K562 (cell line): Measurements from ENCODE around the gene ARAP1. TPM values are rescaled to one million over a fixed set of nuclear protein-coding genes. Genes with fewer than 3 reads are reported as not detected.

ENCODE experiments used
- ATAC-seq: fragments of 200-7000 bp; cut with Tn5 transposase; 3 replicates; pipeline ENCODE4 v1.9.1; 2020; ENCODE audit warnings: moderate library complexity
- BruUV-seq: library from RNA; stranded (reverse); fragments of 400-500 nt; replicated peaks from 2 replicates; lab custom pipeline; 2021; lab: Mats Ljungman, UMichigan
- CTCF ChIA-PET: fragments of 300-600 bp; formaldehyde crosslinking; extraction: SDS; loops from one replicate; lab custom pipeline; 2021; ENCODE audit warnings: low intra/inter-chr PET ratio; lab: Yijun Ruan, JAX
- POLR2A ChIA-PET: fragments of 300-600, 350-650 bp; sonication (Branson Sonifier 250); formaldehyde crosslinking; extraction: SDS; loops from one replicate; lab custom pipeline; 2021; ENCODE audit warnings: antibody characterized with exemption, inconsistent platforms; lab: Yijun Ruan, JAX
- DNase-seq, 4 experiments: peaks; one replicate each; pipeline versions ENCODE4 v3.0.0 to v3.0.0-alpha.2; 2011 to 2018; ENCODE audit warnings: low spot score in 3 of 4, mixed read lengths in 3 of 4; ENCODE audit errors: extremely low read depth in 1 of 4
- FAIRE-seq: peaks from 2 replicates; lab custom pipeline; 2011; peaks lifted over from hg19 to GRCh38; lab: Jason Lieb, UNC
- H2AFZ ChIP-seq: 2 replicates; pipeline ENCODE4 v1.6.0; 2011; ENCODE audit warnings: low read depth, low read length, control low read depth, inconsistent platforms
- H3K27ac ChIP-seq: fragments of 200-600 bp; 3 replicates; pipeline ENCODE4 v1.8.0; 2011; ENCODE audit warnings: low read depth, mild to moderate bottlenecking, control low read depth, inconsistent platforms, low read length, moderate library complexity, mixed read lengths; ENCODE audit errors: extremely low read depth
- H3K27me3 ChIP-seq, 2 experiments: fragments of 300-600 bp in 1 of 2; 2 replicates in 1 of 2; 3 replicates in 1 of 2; pipeline versions ENCODE4 v1.6.0 to v1.8.0; 2011; ENCODE audit warnings: inconsistent platforms in 2 of 2, low read length in 2 of 2, mild to moderate bottlenecking in 1 of 2, mixed read lengths in 1 of 2, moderate library complexity in 1 of 2; ENCODE audit not compliant: control insufficient read depth in 2 of 2, insufficient read depth in 2 of 2
- H3K36me3 ChIP-seq: fragments of 300-600 bp; 3 replicates; pipeline ENCODE4 v1.8.0; 2011; ENCODE audit warnings: mild to moderate bottlenecking, low read length, inconsistent platforms; ENCODE audit not compliant: control insufficient read depth, insufficient read depth
- H3K4me1 ChIP-seq, 2 experiments: fragments of 200-600 bp in 1 of 2; replicated peaks in 1 of 2; 2 replicates in 1 of 2; 3 replicates in 1 of 2; pipeline versions ENCODE4 v1.5.1 to v1.8.0; 2011; ENCODE audit warnings: inconsistent platforms in 2 of 2, low read length in 2 of 2, mild to moderate bottlenecking in 1 of 2, mixed read lengths in 1 of 2, moderate library complexity in 1 of 2; ENCODE audit not compliant: control insufficient read depth in 2 of 2, insufficient read depth in 2 of 2
- H3K4me2 ChIP-seq: 2 replicates; pipeline ENCODE4 v1.6.1; 2011; ENCODE audit warnings: low read length, control low read depth, inconsistent platforms, mixed read lengths; ENCODE audit not compliant: insufficient read depth
- H3K4me3 ChIP-seq: fragments of 200-600 bp; sonication (generic), shearing (Covaris generic); 2 replicates; pipeline ENCODE4 v1.5.1; 2016; ENCODE audit warnings: control low read depth, inconsistent platforms
- H3K79me2 ChIP-seq: fragments of 200-600 bp; 3 replicates; pipeline ENCODE4 v1.8.0; 2011; ENCODE audit warnings: low read length, inconsistent platforms; ENCODE audit not compliant: control insufficient read depth, insufficient read depth
- H3K9ac ChIP-seq, 2 experiments: 2 replicates each; pipeline versions ENCODE4 v1.6.0 to v1.6.1; 2011; ENCODE audit warnings: low read depth in 2 of 2, low read length in 2 of 2, control low read depth in 1 of 2, inconsistent platforms in 1 of 2, mild to moderate bottlenecking in 1 of 2, mixed read lengths in 1 of 2; ENCODE audit not compliant: insufficient read depth in 1 of 2
- H3K9me1 ChIP-seq: one replicate; pipeline ENCODE4 v1.6.0; 2011; ENCODE audit warnings: inconsistent platforms, mild to moderate bottlenecking, low read length, moderate library complexity; ENCODE audit not compliant: control insufficient read depth, insufficient read depth
- H3K9me3 ChIP-seq: replicated peaks from 2 replicates; pipeline ENCODE4 v1.5.1; 2011; ENCODE audit warnings: low read depth, low read length, inconsistent platforms; ENCODE audit not compliant: control insufficient read depth, insufficient read depth
- H4K20me1 ChIP-seq: replicated peaks from 2 replicates; pipeline ENCODE4 v1.6.1; 2011; ENCODE audit warnings: low read length, inconsistent platforms, mixed read lengths; ENCODE audit not compliant: control insufficient read depth, insufficient read depth
- CHD1 ChIP-seq: fragments of 200-600 bp; sonication (generic); IDR thresholded peaks from one replicate; pipeline ENCODE4 v1.6.1; 2012; ENCODE audit warnings: mild to moderate bottlenecking, moderate library complexity, low read length, inconsistent platforms
- KDM2B ChIP-seq: fragments of 250-450 bp; sonication (Bioruptor Pico); IDR thresholded peaks from 2 replicates; pipeline ENCODE4 v1.8.0; 2021; ENCODE audit warnings: mild to moderate bottlenecking, moderate library complexity
- PKNOX1 ChIP-seq: fragments of 450-650 bp; IDR thresholded peaks from 2 replicates; pipeline ENCODE4 v1.6.1; 2016
- RBM34 ChIP-seq: fragments of 200-400 bp; formaldehyde crosslinking; IDR thresholded peaks from 2 replicates; pipeline ENCODE4 v1.6.1; 2018; ENCODE audit warnings: low read length, borderline replicate concordance; ENCODE audit not compliant: insufficient read depth
- ZBTB2 ChIP-seq: fragments of 450-650 bp; IDR thresholded peaks from 2 replicates; pipeline ENCODE4 v1.6.1; 2016; ENCODE audit warnings: antibody characterized with exemption
- ZC3H11A ChIP-seq: IDR thresholded peaks from 2 replicates; pipeline ENCODE4 v1.6.1; 2012; ENCODE audit warnings: low read depth, low read length, improper control_type of control experiment
- ZNF253 ChIP-seq: fragments of 250-450 bp; sonication (Bioruptor Pico); conservative IDR thresholded peaks from 2 replicates; pipeline ENCODE4 v1.6.1; 2021; ENCODE audit warnings: mild to moderate bottlenecking
- ZNF740 ChIP-seq, 3 experiments: fragments of 200-800 bp in 1 of 3; sonication (Bioruptor generic) in 1 of 3; sonication (generic) in 1 of 3; formaldehyde crosslinking in 1 of 3; IDR thresholded peaks; 2 replicates each; pipeline versions ENCODE4 v1.6.1 to v1.8.0; 2016 to 2022; ENCODE audit warnings: mild to moderate bottlenecking in 2 of 3, missing compliant biosample characterization in 2 of 3, missing genetic modification characterization in 2 of 3, missing genetic modification reagents in 1 of 3
- WGBS: fragments of 100-300 bp; shearing (Covaris generic); methylation state at CpG from one replicate; pipeline ENCODE4 v1.1.6; 2016; ENCODE audit warnings: low coverage, mixed read lengths; ENCODE audit not compliant: insufficient coverage; ENCODE audit errors: missing lambda C conversion rate; 5-methylcytosine and 5-hydroxymethylcytosine counted together
- in situ Hi-C: fragments of 300-500 bp; cut with MboI; formaldehyde crosslinking; loops from 4 replicates; pipeline ENCODE4 v1.15.0; 2018; ENCODE audit warnings: inconsistent platforms, mixed read lengths
- intact Hi-C: fragments of 100-400 bp; cut with micrococcal nuclease; formaldehyde crosslinking; loops from 2 replicates; pipeline ENCODE4 v1.14.2; 2022
- polyA plus RNA-seq, 8 experiments: library from polyadenylated mRNA; depleted of rRNA in 4 of 8; stranded (reverse) in 5 of 8; unstranded in 3 of 8; fragments of >200 nt; fragmentation: Nextera tagmentation in 2 of 8; fragmentation: Illumina TruSeq in 1 of 8; extraction: Ambion mirVana in 2 of 8; extraction: Trizol in 1 of 8; gene quantifications; 2 replicates each; pipeline versions ENCODE4 v1.2.1 to v1.2.3, GENCODE V29; 2011 to 2014; ENCODE audit warnings: inconsistent platforms in 1 of 8, missing spikeins in 1 of 8
- total RNA-seq, 7 experiments: library from RNA; depleted of rRNA in 6 of 7; stranded (reverse); fragments of >200 nt in 6 of 7; fragmentation: Illumina TruSeq in 2 of 7; extraction: Trizol in 2 of 7; gene quantifications; 2 replicates each; pipeline versions ENCODE4 v1.2.1 to v1.2.3, GENCODE V29; 2011 to 2021; ENCODE audit warnings: low replicate concordance in 1 of 7

The ARAP1 gene
- total and polyA plus RNA-seq, 9 of the 15 experiments (the other 6 are each of a cell fraction or from before 2014, with no cell fraction given) = 0.23 to 67.0 (median 24.6) TPM

GRCh38 chr11:72788241-72788640 is 36.0 kb upstream of the ARAP1 start:
- Histone ChIP-seq H3K9me1 (peaks cover 2% of the 10 kb centered on the region), H3K9ac (peak overlapping the region; percentile 73 to 84), H2AFZ (peak overlapping the region; percentile 87), H3K27ac (peak overlapping the region; percentile 81), H3K27me3 (no peaks in the 10 kb centered on the region), H3K4me2 (peak overlapping the region; percentile 74), H3K4me1 (peaks cover 35 to 47% of the 10 kb centered on the region in 2 experiments), H3K9me3 (no peaks in the 10 kb centered on the region), H4K20me1 (no peaks in the 10 kb centered on the region), H3K79me2 (peaks cover 8% of the 10 kb centered on the region; the same call in 1 of the 3 replicates), H3K36me3 (no peaks in the 10 kb centered on the region), H3K4me3 (peak overlapping the region; percentile 8; the same call in 1 of the 2 replicates)
- CTCF ChIA-PET = no interaction called here
- DNase-seq (no peak), FAIRE-seq (no peak), ATAC-seq (peak; percentile 3; the same call in 1 of the 3 replicates)
- intact Hi-C loops = no loop called here
- WGBS = 58% methylated on average over 6 of the region's 7 CpGs
- POLR2A ChIA-PET = interaction anchor here (1.2 to 2.0 kb wide), 2 partner anchors 11 to 35 kb away, joined by 3 to 36 read pairs; no protein-coding TSS in a partner anchor
- TSS peak; percentile 76 for BruUV-seq
- TF ChIP-seq RBM34 (no peak), PKNOX1 (peak; percentile 51; the same call in 1 of the 2 replicates), ZBTB2 (no peak), ZC3H11A (no peak), ZNF253 (CRISPR knock-in tag) (no peak), ZNF740 (CRISPR knock-in tag; IDR thresholded peaks at IDR 0.05) (0 out of 2 replicates have a peak, but pooled peaks have one; percentile 5), ZNF740 (tag; IDR thresholded peaks at IDR 0.05) (no peak), CHD1 (peak; percentile 30), KDM2B (CRISPR knock-in tag) (no peak)
- in situ Hi-C loops = no loop called here
